Subcutaneous abdominal adipose tissue (tissue), 5 donors: ENCODE data around the gene PNPO.

Experiments
- H3K27ac ChIP-seq: one replicate; pipeline ENCODE4 v1.7.0; 2013; ENCODE audit warnings: low read depth, mild to moderate bottlenecking, inconsistent platforms, low read length, moderate library complexity
- H3K27me3 ChIP-seq, 5 donors: one replicate each; pipeline ENCODE4 v1.7.0; 2013; ENCODE audit warnings: low read length in 5 of 5, inconsistent platforms in 1 of 5; ENCODE audit not compliant: control insufficient read depth in 5 of 5, insufficient read depth in 4 of 5
- H3K36me3 ChIP-seq, 5 donors: one replicate each; pipeline ENCODE4 v1.7.0; 2013; ENCODE audit warnings: low read length in 5 of 5; ENCODE audit not compliant: control insufficient read depth in 5 of 5, insufficient read depth in 5 of 5
- H3K4me1 ChIP-seq, 5 donors: one replicate each; pipeline ENCODE4 v1.7.0; 2013; ENCODE audit warnings: low read length in 5 of 5, mild to moderate bottlenecking in 3 of 5, moderate library complexity in 1 of 5; ENCODE audit not compliant: control insufficient read depth in 5 of 5, insufficient read depth in 5 of 5
- H3K4me3 ChIP-seq, 5 donors: one replicate each; pipeline ENCODE4 v1.7.0; 2013; ENCODE audit warnings: low read length in 5 of 5, low read depth in 1 of 5
- H3K9ac ChIP-seq, 5 donors: one replicate each; pipeline ENCODE4 v1.7.0; 2013; ENCODE audit warnings: low read length in 5 of 5, mild to moderate bottlenecking in 4 of 5, moderate library complexity in 3 of 5
- H3K9me3 ChIP-seq, 5 donors: one replicate each; pipeline ENCODE4 v1.7.0; 2013; ENCODE audit warnings: low read length in 5 of 5; ENCODE audit not compliant: control insufficient read depth in 5 of 5
- donor health status: healthy.
- donor health status: healthy.
- donor health status: healthy.
- donor health status: healthy.
- donor health status: healthy.

Gene PNPO

GRCh38 chr17:47941246-47942095, at the start of gene PNPO:
Gene PNPO, plus strand, starts transcription at chr17:47941571. Its CDS starts 105 bp downstream, at chr17:47941676.
- Histone ChIP-seq H3K4me1 (peaks cover 2 to 39% (median 29%) of the 10 kb centered on the region in 5 donors), H3K27ac (peak within 1 kb of the TSS; percentile 76)

GRCh38 chr17:47894498-47895346, 46.6 kb upstream of the PNPO start:
- Histone ChIP-seq H3K9ac (peak overlapping the region; percentile 81 to 100 (median 95)), H3K4me3 (peak overlapping the region; percentile 90 to 99 (median 97)), H3K27ac (peak overlapping the region; percentile 90), H3K9me3 (no peaks in the 10 kb centered on the region), H3K27me3 (no peaks in the 10 kb centered on the region), H3K36me3 (peaks cover 0 to 2% (median 0%) of the 10 kb centered on the region in 5 donors), H3K4me1 (peaks cover 5 to 41% (median 34%) of the 10 kb centered on the region in 5 donors)

More at GRCh38 chr17:47941246-47942095, at the start of gene PNPO:
- Histone ChIP-seq H3K27me3 (no peaks in the 10 kb centered on the region), H3K4me3 (peak within 1 kb of the TSS; percentile 71 to 93 (median 83)), H3K36me3 (peaks cover 0 to 31% (median 19%) of the 10 kb centered on the region in 5 donors), H3K9me3 (no peaks in the 10 kb centered on the region), H3K9ac (peak within 1 kb of the TSS; percentile 81 to 97 (median 87))

GRCh38 chr17:47895347-47895855, 46.0 kb upstream of the PNPO start:
- H3K9me3 ChIP-seq: no peaks in the 10 kb centered on the region
- peaks cover 5 to 47% (median 37%) of the 10 kb centered on the region in 5 donors for H3K4me1 ChIP-seq
- peaks cover 0 to 2% (median 0%) of the 10 kb centered on the region in 5 donors for H3K36me3 ChIP-seq
- H3K27me3 ChIP-seq: no peaks in the 10 kb centered on the region
- H3K27ac ChIP-seq: peak overlapping the region; percentile 90
- H3K4me3 ChIP-seq: peak overlapping the region; percentile 90 to 99 (median 97)
- peak overlapping the region; percentile 81 to 100 (median 95) for H3K9ac ChIP-seq

GRCh38 chr17:47895856-47896671, 45.3 kb upstream of the PNPO start, which contains the start of gene SP2:
Gene SP2, plus strand, starts transcription at chr17:47896236. Its CDS starts 51 bp downstream, at chr17:47896287.
- Histone ChIP-seq H3K27ac (peak within 1 kb of the TSS; percentile 96), H3K4me3 (peak within 1 kb of the TSS; percentile 90 to 99 (median 97)), H3K9me3 (no peaks in the 10 kb centered on the region), H3K9ac (peak within 1 kb of the TSS; percentile 81 to 100 (median 97)), H3K36me3 (peaks cover 0 to 2% (median 0%) of the 10 kb centered on the region in 5 donors), H3K27me3 (no peaks in the 10 kb centered on the region), H3K4me1 (peaks cover 5 to 52% (median 43%) of the 10 kb centered on the region in 5 donors)

- peak overlapping the region; percentile 12 to 99 (median 97) for H3K9ac ChIP-seq
These were observed 44.5 kb upstream of the PNPO start for GRCh38 chr17:47896672-47897490.

GRCh38 chr17:47897561-47897960, 43.8 kb upstream of the PNPO start:
- Histone ChIP-seq H3K9ac (peak overlapping the region in 2 of 5 donors; percentile 97 to 99), H3K36me3 (peaks cover 0 to 5% (median 0%) of the 10 kb centered on the region in 5 donors), H3K4me3 (peak overlapping the region in 3 of 5 donors; percentile 76 to 94 (median 90)), H3K27ac (peak overlapping the region; percentile 96), H3K4me1 (peaks cover 5 to 56% (median 47%) of the 10 kb centered on the region in 5 donors), H3K27me3 (no peaks in the 10 kb centered on the region), H3K9me3 (no peaks in the 10 kb centered on the region)

More at GRCh38 chr17:47896672-47897490, 44.5 kb upstream of the PNPO start:
- Histone ChIP-seq H3K36me3 (peaks cover 0 to 3% (median 0%) of the 10 kb centered on the region in 5 donors), H3K4me1 (peaks cover 5 to 56% (median 47%) of the 10 kb centered on the region in 5 donors), H3K4me3 (peak overlapping the region; percentile 76 to 95 (median 90)), H3K27me3 (no peaks in the 10 kb centered on the region), H3K9me3 (no peaks in the 10 kb centered on the region), H3K27ac (peak overlapping the region; percentile 96)

GRCh38 chr17:47898241-47898640, 43.1 kb upstream of the PNPO start:
- H3K27me3 ChIP-seq: no peaks in the 10 kb centered on the region
- H3K9me3 ChIP-seq: no peaks in the 10 kb centered on the region
- no peak overlapping the region for H3K4me3 ChIP-seq
- peaks cover 0 to 5% (median 0%) of the 10 kb centered on the region in 5 donors for H3K36me3 ChIP-seq
- H3K4me1 ChIP-seq: peaks cover 5 to 56% (median 47%) of the 10 kb centered on the region in 5 donors
- no peak overlapping the region for H3K9ac ChIP-seq
- no peak overlapping the region for H3K27ac ChIP-seq

GRCh38 chr17:47899643-47900042, 41.7 kb upstream of the PNPO start:
- Histone ChIP-seq H3K9ac (no peak overlapping the region), H3K4me1 (peaks cover 5 to 56% (median 49%) of the 10 kb centered on the region in 5 donors), H3K27ac (peak overlapping the region; percentile 49), H3K9me3 (no peaks in the 10 kb centered on the region), H3K4me3 (no peak overlapping the region), H3K27me3 (no peaks in the 10 kb centered on the region), H3K36me3 (peaks cover 0 to 5% (median 0%) of the 10 kb centered on the region in 5 donors)
